ENCODE data around the gene DYNC2I2.
"Not testable (repeated sequence)": the region's sequence is repeated elsewhere in the genome, so short reads cannot be mapped to it uniquely, and the experiment has no call there.

Gene DYNC2I2

DNA sequence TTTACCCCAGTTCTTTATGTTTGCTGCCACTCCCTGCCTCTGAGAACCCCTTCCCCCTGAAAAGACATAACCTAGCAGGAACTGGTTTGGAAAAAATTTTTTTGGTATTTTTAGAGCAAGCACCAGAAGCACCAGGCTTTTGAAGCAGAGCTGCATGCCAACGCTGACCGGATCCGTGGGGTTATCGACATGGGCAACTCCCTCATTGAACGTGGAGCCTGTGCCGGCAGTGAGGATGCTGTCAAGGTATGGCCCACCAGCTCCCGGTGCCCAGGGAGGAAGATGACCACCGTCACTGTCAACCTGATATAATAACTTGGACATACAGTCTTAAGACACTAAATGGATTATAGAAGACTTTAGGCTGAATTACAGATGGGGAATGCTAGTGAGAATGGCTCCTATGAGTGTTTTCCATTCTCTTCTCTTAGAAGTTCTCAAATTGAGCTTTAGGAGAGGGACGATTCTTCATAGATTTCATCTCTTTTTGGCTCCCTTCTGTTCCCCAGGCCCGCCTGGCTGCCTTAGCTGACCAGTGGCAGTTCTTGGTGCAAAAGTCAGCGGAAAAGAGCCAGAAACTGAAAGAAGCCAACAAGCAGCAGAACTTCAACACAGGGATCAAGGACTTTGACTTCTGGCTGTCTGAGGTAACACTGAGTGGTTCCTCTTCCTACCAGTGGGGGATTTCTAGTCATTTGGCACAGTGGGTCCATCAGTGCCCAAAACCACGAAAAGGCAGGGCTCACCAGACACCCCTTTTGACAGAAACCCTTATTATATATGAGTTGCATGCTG is 44.9 kb downstream of the DYNC2I2 start:
- no peak for DNase-seq

DNA sequence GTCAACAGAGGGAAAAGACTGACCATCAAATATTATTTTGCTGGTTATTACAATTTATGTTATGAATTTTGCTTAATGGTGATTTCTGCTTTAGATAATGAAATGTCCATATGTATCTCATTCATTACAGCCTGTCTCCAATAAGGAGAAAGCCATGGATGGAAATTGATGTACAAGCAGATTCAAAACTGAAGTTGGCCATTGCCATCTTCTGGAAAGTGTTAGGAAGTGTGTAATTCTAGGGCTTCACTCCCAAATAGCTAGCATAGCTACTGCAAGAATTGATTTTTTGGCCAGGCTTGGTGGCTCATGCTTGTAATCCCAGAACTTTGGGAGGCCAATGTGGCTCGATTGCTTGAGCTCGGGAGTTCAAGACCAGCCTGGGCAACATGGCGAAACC is 45.8 kb downstream of the DYNC2I2 start:
- no peak for DNase-seq

DNA sequence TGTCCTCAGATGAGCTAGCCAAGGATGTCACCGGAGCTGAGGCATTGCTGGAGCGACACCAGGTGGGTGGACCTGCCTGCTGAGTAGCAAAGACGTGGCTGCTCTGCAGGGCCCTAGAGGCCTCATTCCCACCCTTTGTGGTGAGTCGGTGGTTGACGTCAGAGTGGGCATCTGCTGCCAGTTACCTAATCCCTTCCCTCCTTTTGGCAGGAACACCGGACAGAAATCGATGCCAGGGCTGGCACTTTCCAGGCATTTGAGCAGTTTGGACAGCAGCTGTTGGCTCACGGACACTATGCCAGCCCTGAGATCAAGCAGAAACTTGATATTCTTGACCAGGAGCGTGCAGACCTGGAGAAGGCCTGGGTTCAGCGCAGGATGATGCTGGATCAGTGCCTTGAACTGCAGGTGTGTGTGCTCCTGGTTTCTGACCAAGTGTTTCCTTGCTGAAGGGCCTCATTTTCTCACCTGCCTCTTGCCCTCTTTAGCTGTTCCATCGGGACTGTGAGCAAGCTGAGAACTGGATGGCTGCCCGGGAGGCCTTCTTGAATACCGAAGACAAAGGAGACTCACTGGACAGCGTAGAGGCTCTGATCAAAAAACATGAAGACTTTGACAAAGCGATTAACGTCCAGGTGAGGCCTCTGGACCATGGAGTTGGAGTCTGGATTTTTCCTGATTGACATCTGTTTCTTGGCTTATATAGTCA is 48.9 kb downstream of the DYNC2I2 start:
- peak; percentile 79 for DNase-seq

DNA sequence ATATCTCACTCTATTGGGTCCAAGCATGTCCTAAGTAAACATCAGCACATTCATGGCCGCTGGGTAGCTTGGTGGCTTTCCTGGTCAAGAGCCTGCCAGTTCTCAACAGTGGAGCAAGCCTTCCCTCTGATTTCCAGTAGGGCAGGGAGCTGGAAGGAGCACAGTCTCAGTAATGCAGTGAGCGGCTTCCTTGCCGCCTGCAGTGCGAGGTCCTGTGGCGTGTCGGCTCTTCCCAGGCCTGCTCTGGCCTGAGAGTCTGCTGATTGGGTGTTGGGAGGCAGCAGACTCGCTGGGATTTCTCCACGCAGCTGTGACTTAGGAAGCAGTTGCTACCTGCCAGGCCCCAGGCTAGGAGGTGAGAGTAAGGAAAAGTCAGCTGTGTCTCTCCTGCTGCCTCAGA is 53.0 kb downstream of the DYNC2I2 start:
- no peak for DNase-seq

DNA sequence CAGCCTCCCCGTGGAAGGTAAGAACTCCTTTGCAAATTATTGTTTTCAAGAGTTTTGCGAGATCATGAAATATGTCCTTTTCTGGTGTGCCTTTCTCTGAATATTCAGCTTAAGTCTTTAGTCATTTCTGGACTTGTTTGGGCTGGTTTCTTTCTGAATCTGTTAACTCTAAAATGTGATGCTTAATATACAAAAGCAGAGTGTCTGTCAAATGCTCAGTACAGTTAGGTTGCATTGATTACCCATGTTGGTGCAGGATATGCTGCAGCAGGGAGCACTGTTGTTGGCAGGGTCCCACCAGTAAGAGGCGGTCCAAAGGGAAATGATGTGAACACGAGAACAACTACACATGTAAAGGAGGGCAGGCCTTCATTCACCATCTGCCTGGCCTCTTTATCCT is 56.5 kb downstream of the DYNC2I2 start:
- DNase-seq = no peak

DNA sequence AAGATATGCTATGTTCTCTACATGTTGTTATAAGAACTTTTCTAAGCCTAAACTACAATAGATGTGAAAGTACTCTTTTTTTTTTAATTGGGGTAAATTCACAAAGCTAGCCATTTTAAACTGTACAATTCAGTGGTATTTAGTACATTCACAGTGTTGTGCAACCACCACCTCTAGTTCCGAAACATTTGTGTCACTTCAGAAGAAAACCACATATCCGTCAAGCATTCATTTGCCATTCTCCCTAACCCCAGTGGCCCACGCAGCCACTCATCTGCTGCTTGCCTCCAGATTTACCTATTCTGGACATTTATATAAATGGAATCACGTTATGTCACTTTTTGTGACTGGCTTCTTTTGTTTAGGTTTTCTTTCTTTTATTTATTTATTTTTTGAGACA is 61.2 kb downstream of the DYNC2I2 start:
- no peak for DNase-seq

DNA sequence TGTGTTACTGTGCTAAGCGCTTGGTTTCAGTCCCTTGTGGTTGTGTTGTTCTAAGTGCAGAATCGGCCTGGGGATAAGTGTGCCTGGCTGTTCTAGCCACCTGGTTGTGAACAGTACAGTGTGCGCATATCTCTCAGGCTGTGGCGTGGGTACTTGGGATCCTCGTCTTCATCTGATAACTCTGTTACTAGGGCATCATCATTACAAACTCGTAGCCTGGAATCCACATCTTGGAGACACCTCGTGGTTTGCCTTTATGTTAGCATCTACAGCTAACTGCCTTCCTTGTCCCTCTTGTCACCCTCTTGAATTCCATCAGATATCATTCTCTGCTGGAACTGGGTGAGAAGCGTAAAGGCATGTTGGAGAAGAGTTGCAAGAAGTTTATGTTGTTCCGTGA is 62.8 kb downstream of the DYNC2I2 start:
- DNase-seq = no peak

DNA sequence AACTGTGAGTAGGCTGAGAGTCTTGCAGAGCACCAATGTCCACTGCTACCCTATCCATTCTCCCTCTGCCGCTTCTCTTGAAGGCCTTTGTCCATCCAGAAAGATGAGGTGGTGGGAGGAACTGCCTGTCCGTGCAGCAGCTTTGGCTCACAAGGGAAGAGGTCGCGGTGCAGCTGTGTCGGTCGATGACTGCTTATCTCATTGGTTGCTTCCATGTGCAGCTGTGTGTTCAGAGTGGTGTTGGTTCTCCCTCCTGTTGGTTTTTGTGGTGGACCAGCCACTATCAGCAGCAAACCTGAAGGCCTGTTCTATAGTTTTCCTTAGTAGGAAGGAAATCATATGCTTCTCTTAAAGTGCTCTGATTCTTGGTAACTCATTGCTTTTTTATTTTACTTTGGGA is 63.6 kb downstream of the DYNC2I2 start:
- DNase-seq = no peak

DNA sequence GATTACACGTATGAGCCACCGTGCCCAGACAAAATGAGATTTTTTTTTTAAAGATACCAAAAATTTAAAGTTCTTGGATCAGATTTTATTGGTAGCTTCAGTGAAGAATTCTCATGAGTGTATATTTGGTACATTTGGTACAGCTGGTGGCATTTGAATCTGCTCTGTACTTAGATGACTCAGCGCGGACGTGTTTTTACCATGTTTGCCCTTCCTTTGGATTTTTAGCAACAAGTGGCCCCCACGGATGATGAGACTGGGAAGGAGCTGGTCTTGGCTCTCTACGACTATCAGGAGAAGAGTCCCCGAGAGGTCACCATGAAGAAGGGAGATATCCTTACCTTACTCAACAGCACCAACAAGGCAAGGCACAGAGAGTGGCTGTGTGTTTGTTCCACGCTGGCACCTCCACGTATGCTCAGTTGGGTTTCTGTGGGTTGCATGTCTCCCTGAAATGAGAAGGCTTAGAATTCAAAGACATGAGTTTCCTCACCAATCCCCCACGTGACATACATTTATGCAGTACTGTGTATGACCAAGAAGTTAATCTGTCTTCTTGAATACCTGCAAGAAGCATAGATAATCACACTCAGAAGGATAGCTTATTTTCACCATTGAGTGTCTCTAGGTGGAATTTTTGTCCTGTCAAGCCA is 67.9 kb downstream of the DYNC2I2 start:
- no peak for DNase-seq

DNA sequence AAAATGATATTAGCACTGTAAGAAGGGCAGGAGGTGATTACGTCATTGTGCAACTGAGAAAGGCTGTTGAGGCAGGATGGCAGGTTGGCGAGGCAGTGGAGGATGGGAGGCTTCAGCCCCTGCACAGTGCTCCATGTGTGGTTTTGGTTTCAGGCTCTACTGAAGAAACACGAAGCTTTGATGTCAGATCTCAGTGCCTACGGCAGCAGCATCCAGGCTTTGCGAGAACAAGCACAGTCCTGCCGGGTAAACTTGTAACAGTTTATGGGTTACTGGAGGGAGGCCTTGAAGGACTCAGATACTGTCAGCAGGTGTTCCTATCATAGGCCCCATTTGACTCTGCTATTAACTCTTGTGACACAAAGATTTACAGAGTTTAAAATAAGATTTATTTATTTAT is 69.2 kb downstream of the DYNC2I2 start:
- DNase-seq = no peak

DNA sequence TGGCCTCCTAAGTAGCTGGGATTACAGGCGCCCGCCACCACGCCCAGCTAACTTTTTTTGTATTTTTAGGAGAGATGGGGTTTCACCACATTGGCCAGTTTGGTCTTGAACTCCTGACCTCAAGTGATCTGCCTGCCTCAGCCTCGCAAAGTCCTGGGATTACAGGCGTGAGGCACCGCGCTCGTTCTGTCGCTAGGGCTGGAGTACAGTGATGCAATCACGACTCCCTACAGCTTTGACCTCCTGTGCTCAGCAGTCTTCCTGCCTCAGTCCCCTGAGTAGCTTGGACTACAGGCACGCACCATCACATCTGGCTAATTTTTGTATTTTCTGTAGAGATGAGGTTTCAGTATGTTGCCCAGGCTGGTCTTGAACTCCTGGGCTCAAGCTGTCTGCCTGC is 69.7 kb downstream of the DYNC2I2 start:
- DNase-seq = not testable (repeated sequence)

DNA sequence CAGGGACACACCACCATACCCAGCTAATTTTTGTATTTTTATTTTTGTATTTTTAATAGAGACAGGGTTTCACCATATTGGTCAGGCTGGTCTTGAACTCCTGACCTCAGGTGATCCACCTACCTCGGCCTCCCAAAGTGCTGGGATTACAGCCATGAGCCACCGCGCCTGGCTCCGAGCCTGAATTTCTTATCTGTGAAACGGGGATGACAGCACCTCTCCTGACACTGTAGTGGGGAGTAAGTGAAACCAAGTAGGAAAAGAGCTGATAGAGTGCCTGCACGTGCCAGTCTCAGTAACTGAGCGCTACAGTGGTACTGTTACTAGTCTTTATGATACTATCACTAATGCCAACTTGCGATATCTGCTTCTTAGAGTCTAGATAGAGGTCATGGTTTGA is 71.5 kb downstream of the DYNC2I2 start:
- DNase-seq = not testable (repeated sequence)

All from DMS 273 treated with DMSO at 0.1 percent for 48 hours (cell line).